HG02623 (cell line): ENCODE results near the gene UCKL1.
"Not testable (repeated sequence)": the region's sequence is repeated elsewhere in the genome, so short reads cannot be mapped to it uniquely, and the experiment has no call there.

ENCODE experiments used
- ATAC-seq: cut with Tn5 transposase; IDR thresholded peaks from one replicate; pipeline ENCODE4 v1.9.1; 2021; ENCODE audit warnings: moderate library complexity; ENCODE audit not compliant: unreplicated experiment

The UCKL1 gene

GRCh38 chr20:63944078-63944941, 11.9 kb downstream of the UCKL1 start:
- no peak for ATAC-seq

GRCh38 chr20:63943808-63944077, 12.5 kb downstream of the UCKL1 start:
- no peak for ATAC-seq

- no peak for ATAC-seq
Observed at GRCh38 chr20:63942969-63943807, 13.0 kb downstream of the UCKL1 start.

GRCh38 chr20:63942250-63942951, 13.8 kb downstream of the UCKL1 start:
- ATAC-seq, result no peak

GRCh38 chr20:63941282-63942081, 14.7 kb downstream of the UCKL1 start:
- no peak for ATAC-seq

DNA sequence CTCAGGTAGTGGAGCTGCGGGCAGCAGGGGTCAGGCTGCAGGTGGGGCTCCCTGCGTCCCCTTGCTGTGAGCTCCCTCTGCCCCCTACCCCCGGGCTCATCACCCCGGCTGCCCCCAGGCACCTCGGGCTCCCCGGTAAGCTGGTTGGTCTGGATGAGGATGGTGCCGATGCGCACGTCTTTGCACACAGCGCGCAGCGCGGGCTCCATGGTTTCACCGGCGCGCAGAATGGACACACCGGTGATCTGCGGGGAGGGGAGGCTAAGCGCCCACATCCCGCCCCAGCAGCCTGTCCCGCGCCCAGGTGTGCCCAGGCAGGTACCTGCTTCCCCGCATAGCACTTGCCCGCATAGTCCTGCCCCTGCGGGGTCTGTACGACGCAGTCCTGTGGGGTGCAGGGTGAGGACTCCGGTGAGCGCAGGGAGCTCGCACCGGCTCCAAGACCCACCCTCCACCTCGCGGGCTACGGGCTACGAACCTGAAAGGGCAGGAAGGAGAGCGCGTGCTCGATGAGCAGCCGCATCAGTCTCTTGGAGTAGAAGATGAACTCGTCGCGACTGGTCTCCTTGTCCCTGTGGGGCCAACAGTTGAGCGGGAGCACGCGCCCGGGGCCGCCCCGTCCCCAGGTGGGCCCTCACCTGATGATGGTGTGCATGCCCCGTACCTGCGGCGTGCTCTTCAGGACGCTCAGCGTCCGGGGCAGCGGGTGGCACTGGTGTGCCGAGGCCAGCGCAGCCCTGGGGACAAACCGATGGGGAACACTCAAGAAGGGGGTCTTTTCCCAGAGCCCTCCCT, 15.5 kb downstream of the UCKL1 start:
- no peak for ATAC-seq

DNA sequence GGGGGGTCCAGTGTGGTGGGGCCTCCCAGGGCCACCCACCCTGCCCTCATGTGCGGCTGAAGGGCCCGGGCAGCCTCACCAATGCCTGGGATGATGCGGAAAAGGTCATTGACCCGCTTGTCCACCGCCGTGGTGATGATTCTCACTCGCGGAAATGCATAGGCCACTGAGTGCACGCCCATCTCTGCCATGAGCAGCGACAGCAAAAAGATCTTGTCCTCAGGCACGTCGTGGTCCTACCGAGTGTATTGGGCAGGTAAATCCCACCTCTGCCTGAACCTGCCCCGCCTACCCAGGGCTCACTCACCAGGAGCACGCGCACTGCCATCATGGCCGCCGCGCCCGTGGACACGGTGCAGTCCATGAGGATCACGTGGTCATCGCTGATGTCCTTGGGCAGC, 16.1 kb downstream of the UCKL1 start:
- ATAC-seq, result no peak

- ATAC-seq, result no peak
Observed at GRCh38 chr20:63939061-63939935, 16.9 kb downstream of the UCKL1 start.

GRCh38 chr20:63937596-63937995, 18.6 kb downstream of the UCKL1 start:
- no peak for ATAC-seq

DNA sequence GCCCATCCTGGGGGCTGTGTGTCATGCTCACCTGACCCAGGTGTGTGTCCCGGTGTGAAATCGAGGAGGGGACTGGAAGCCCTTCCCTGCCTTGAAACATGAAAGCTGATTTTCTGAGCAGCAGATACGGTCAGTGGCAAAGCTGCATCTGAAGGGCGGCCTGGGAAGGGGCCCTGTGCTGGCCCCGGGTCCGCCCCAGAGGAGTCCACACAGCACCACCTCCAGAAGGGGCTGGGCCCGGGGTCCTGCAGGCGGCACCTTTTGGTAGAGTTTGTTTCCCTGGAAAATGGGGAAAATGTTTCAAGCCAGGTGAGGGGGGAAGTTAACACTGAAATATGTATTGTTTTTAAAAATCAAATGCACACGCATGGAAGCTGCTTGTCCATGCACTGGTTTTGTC, 20.8 kb downstream of the UCKL1 start:
- no peak for ATAC-seq

DNA sequence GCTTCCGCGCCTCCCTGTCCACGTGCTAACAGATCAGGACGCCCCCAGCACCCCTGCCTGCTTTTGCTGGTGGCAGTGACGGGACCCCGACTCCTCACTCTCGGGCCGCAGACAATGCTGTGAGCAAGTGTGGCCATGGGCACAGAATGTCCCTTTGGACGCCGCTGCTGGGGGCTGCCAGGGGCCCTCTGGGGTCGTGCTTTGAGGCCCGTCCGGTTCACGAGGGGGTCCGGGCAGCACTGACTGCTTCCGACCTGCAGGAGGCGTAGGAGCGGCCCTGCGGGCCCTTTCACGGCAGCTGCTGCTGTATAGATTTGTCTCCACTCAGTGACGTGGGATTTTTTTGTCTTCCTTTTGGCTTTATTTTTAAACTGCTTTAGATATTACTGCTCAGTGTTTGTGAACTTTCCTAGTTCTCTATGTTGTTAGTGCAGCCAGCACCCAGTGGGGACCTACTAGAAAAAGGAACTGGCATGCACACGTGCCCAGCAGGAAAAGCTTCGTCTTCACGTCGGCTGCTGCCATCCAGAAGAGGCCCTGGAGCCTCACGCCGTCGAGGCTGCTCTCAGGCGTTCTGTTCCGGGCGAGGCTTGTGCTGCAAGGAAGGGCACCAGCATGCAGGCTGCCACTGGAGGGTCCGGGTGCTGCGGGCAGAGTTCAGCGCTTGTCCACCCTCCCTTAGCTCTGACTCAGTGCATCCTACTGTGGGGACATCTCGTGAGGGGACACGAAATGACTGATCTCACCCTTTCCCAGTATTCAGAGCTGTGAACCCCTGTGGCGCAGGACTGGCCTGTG, 21.7 kb downstream of the UCKL1 start:
- no peak for ATAC-seq

DNA sequence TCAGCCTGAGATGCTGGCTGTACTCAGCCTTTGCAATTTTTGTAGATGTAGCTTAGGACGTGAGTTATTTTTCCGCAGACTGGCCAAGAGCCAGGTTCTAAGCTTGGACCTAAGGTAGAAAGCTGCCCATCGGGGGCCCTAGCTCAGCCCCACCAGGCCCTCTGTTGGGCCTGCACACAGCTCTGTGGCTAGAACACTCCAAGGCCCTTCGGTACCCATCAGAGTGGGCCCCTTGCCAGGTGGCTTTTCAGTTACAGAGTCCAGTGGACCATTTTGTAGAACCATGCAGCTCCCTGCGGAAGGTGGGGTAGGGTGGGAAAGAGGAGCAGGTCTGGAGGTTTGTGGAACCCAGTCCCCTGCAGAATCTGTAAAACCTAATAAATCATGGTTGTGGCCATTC, 22.6 kb downstream of the UCKL1 start:
- no peak for ATAC-seq

DNA sequence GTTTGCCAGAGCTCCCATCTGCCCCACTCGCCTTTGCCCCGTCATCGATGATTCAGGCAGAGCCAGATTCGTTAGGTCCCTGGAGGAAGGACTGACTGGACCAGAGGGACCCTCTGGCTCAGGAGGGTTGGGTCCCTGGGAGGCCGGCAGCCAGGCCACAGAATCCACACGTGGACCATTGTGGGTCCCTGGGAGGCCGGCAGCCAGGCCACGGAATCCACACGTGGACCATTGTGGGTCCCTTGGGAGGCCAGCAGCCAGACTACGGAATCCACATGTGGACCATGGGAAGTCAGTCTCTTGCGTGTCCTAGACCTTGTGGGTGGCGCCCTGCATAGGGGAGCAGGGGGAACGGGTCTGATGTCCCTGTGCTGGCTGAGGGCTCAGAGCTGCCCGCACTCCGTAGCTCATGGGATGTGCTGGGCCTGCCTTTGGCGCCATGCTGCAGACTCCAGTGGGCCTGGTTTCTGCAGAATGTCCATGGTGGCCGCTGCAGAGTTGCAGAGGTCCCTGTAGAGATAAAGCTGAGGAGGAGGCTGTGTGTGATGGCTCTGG, 23.5 kb downstream of the UCKL1 start:
- no peak for ATAC-seq

GRCh38 chr20:63931735-63932134, 24.5 kb downstream of the UCKL1 start:
- no peak for ATAC-seq

GRCh38 chr20:63930971-63931553, 25.2 kb downstream of the UCKL1 start:
- no peak for ATAC-seq

- ATAC-seq, result not testable (repeated sequence)
Observed at GRCh38 chr20:63929473-63929883, 26.7 kb downstream of the UCKL1 start.

DNA sequence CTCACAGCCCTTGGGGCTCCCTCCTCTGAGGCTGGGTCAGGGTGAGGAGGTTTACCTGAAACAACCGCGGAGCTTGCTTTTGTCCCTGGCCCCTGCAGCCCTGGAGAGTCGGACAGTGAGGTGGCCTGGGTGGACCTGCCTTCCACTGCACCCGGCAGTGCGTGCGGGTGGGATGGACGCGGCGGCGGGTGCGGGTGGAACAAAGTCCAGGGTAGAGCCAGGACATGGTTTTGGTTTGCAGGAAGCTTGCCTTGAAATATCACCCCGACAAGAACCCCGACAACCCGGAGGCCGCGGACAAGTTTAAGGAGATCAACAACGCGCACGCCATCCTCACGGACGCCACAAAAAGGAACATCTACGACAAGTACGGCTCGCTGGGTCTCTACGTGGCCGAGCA, 27.1 kb downstream of the UCKL1 start:
- no peak for ATAC-seq

GRCh38 chr20:63926298-63926697, 29.9 kb downstream of the UCKL1 start:
- no peak for ATAC-seq
